ENCODE measurements around the gene CKM. TPM values are rescaled to one million over a fixed set of nuclear protein-coding genes. Genes with fewer than 3 reads are reported as not detected.

Gene CKM
- total and polyA plus RNA-seq, 10 of the 15 experiments (the other 5 are each of a cell fraction or from before 2014, with no cell fraction given), result 0.08 to 0.14 (median 0.13) TPM; not detected in 5

DNA sequence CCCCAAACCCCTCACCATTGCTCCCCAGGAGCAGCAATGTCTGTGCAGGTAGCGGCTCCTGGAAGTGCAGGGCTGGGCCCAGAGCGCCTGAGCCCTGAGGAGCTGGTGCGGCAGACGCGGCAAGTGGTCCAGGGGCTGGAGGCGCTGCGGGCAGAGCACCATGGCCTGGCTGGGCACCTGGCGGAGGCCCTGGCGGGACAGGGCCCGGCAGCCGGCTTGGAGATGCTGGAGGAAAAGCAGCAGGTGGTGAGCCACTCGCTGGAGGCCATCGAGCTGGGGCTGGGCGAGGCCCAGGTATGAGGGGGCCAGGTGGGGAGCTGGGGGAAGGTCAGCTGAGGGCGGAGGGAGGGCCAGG lies 22.8 kb upstream of the CKM start:
- no TSS peak for BruUV-seq (replicated peaks)
- no peak overlapping the region for H2AFZ ChIP-seq (ENCODE audit: control insufficient read depth, low read depth, low read length)
- H3K4me3 ChIP-seq, result no peak overlapping the region
- POLR2A ChIA-PET, result no interaction called here
- ATAC-seq (no peak), DNase-seq (ENCODE audit: low read depth, low spot score) (no peak), FAIRE-seq (no peak)
- no peak overlapping the region for H3K27ac ChIP-seq (ENCODE audit: control insufficient read depth, insufficient read depth)
- H3K36me3 ChIP-seq (ENCODE audit: control insufficient read depth in 2 of 2, insufficient read depth in 2 of 2, low read length in 1 of 2), result no peaks in the 10 kb centered on the region
- 0 out of 4 replicates have a peak, but pooled peaks cover 0 to 1% of the 10 kb centered on the region in 2 experiments for H3K27me3 ChIP-seq (replicated peaks in 1 of 2; ENCODE audit: control insufficient read depth in 2 of 2, insufficient read depth in 2 of 2, low read length in 1 of 2)
- in situ Hi-C loops (cut with MboI), result no loop called here
- CTCF ChIA-PET, result interaction anchor here (0.5 kb wide), 1 partner anchor 613 kb away, joined by 3 read pairs; no protein-coding TSS in a partner anchor
- SMC1A ChIA-PET (ENCODE audit: uncharacterized antibody, unreplicated experiment), result no interaction called here
- 0 out of 2 replicates have a peak, but pooled peaks cover under 1% of the 10 kb centered on the region for H3K4me1 ChIP-seq (ENCODE audit: control insufficient read depth, insufficient read depth, low read length)
- TF ChIP-seq, protein P1, sequence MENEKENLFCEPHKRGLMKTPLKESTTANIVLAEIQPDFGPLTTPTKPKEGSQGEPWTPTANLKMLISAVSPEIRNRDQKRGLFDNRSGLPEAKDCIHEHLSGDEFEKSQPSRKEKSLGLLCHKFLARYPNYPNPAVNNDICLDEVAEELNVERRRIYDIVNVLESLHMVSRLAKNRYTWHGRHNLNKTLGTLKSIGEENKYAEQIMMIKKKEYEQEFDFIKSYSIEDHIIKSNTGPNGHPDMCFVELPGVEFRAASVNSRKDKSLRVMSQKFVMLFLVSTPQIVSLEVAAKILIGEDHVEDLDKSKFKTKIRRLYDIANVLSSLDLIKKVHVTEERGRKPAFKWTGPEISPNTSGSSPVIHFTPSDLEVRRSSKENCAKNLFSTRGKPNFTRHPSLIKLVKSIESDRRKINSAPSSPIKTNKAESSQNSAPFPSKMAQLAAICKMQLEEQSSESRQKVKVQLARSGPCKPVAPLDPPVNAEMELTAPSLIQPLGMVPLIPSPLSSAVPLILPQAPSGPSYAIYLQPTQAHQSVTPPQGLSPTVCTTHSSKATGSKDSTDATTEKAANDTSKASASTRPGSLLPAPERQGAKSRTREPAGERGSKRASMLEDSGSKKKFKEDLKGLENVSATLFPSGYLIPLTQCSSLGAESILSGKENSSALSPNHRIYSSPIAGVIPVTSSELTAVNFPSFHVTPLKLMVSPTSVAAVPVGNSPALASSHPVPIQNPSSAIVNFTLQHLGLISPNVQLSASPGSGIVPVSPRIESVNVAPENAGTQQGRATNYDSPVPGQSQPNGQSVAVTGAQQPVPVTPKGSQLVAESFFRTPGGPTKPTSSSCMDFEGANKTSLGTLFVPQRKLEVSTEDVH (IDR thresholded peaks at IDR 0.05; ENCODE audit: low read depth, partially characterized antibody), result no peak
- TF ChIP-seq FOS (IDR thresholded peaks at IDR 0.05; ENCODE audit: borderline replicate concordance, extremely low read depth, insufficient read length) (no peak), RELA (IDR thresholded peaks at IDR 0.05; ENCODE audit: borderline replicate concordance, partially characterized antibody) (no peak), CREM (IDR thresholded peaks at IDR 0.05; ENCODE audit: low read depth) (no peak), NFYA (IDR thresholded peaks at IDR 0.05; ENCODE audit: borderline replicate concordance, low read depth, low read length) (no peak), TCF7 (IDR thresholded peaks at IDR 0.05; ENCODE audit: borderline replicate concordance) (no peak), PAX5 (IDR thresholded peaks at IDR 0.05; ENCODE audit: borderline replicate concordance, low read depth, low read length) (no peak), TAF1 (IDR thresholded peaks at IDR 0.05; ENCODE audit: borderline replicate concordance, low read depth, low read length) (no peak)
- H3K9ac ChIP-seq (ENCODE audit: control insufficient read depth, insufficient read depth, low read length), result no peak overlapping the region
- no peaks in the 10 kb centered on the region for H3K9me3 ChIP-seq (replicated peaks; ENCODE audit: control insufficient read depth, insufficient read depth, low read length)
- H3K4me2 ChIP-seq (ENCODE audit: control insufficient read depth, insufficient read depth), result no peak overlapping the region
- intact Hi-C loops (cut with micrococcal nuclease; ENCODE audit: unreplicated experiment), result no loop called here
- no peaks in the 10 kb centered on the region for H4K20me1 ChIP-seq (ENCODE audit: control insufficient read depth, insufficient read depth)
- H3K79me2 ChIP-seq (ENCODE audit: control insufficient read depth, insufficient read depth, low read length), result no peaks in the 10 kb centered on the region
- RAD21 ChIA-PET (ENCODE audit: unreplicated experiment), result no interaction called here
- WGBS (ENCODE audit: insufficient coverage, insufficient replicate concordance, low lambda C conversion rate, missing lambda C conversion rate), result 76% methylated on average over 15 of the region's 15 CpGs
